ENCODE results near the gene NCOA1.
"Not testable (repeated sequence)": the region's sequence is repeated elsewhere in the genome, so short reads cannot be mapped to it uniquely, and the experiment has no call there.

Gene NCOA1

DNA sequence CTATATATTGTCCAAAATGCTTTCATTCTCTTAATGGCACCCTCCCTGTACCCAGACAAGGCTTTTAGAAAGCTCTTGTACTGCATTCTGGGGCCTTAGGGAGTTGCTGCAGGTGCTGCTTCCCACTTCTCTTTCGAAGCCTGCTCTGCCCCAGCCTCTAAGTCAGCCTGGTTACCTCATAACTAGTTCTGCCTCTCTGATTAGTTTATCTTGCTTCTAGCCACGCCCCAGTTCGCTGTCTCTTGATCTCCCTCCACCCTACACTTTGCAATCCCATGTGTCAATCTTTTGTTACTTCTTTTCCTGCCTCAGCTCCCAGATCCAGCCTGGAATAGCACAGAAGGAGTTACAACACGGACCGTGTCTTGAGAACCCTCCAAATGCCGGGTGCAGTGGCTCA lies 13.8 kb upstream of the NCOA1 start:
- TF ChIP-seq, protein P1, sequence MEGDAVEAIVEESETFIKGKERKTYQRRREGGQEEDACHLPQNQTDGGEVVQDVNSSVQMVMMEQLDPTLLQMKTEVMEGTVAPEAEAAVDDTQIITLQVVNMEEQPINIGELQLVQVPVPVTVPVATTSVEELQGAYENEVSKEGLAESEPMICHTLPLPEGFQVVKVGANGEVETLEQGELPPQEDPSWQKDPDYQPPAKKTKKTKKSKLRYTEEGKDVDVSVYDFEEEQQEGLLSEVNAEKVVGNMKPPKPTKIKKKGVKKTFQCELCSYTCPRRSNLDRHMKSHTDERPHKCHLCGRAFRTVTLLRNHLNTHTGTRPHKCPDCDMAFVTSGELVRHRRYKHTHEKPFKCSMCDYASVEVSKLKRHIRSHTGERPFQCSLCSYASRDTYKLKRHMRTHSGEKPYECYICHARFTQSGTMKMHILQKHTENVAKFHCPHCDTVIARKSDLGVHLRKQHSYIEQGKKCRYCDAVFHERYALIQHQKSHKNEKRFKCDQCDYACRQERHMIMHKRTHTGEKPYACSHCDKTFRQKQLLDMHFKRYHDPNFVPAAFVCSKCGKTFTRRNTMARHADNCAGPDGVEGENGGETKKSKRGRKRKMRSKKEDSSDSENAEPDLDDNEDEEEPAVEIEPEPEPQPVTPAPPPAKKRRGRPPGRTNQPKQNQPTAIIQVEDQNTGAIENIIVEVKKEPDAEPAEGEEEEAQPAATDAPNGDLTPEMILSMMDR (IDR thresholded peaks at IDR 0.05; ENCODE audit: low read depth, low read length, missing control alignments), result no peak
- no peak for DNase-seq (ENCODE audit: extremely low read depth, low read depth)
- no peak overlapping the region for H3K4me3 ChIP-seq (replicated peaks; ENCODE audit: low read depth, low read length)

DNA sequence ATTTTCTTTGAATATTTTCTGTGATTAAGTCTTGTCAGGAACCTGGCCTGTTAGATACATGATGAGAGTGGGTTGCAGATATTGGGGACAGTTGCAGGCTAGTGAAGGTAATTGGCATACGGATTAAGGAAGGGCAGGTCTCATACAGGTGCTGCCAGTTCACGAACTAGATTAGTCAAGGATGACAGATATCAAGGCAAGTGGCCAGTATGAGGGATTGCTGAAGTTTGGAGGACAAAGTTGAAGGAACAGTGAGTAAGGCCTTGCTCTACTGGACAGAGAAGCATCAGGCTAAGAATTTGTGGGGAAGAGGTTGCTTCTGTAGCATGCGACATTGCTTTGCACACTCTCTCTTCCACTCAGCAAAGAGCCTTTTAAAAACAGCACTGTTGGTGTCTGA lies 12.8 kb upstream of the NCOA1 start:
- TF ChIP-seq, protein P1 (IDR thresholded peaks at IDR 0.05; ENCODE audit: low read depth, low read length, missing control alignments), result no peak
- H3K4me3 ChIP-seq (replicated peaks; ENCODE audit: low read depth, low read length), result no peak overlapping the region
- DNase-seq (ENCODE audit: extremely low read depth, low read depth), result no peak

DNA sequence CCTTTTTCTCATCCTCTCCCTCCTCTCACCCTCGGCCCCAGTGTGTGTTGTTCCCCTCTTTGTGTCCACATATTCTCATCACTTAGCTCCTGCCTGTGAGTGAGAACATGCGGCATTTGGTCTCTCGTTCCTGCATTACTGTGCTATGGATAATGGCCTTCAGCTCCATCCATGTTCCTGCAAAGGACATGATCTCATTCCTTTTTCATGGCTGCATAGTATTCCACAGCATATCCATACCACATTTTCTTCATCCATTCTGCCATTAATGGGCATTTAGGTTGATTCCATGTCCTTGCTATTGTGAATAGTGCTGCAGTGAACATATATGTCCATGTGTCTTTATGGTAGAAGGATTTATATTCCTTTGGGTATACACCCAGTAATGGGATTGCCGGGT lies 10.8 kb upstream of the NCOA1 start:
- TF ChIP-seq, protein P1 (IDR thresholded peaks at IDR 0.05; ENCODE audit: low read depth, low read length, missing control alignments), result no peak
- DNase-seq (ENCODE audit: extremely low read depth, low read depth), result no peak
- no peak overlapping the region for H3K4me3 ChIP-seq (replicated peaks; ENCODE audit: low read depth, low read length)

DNA sequence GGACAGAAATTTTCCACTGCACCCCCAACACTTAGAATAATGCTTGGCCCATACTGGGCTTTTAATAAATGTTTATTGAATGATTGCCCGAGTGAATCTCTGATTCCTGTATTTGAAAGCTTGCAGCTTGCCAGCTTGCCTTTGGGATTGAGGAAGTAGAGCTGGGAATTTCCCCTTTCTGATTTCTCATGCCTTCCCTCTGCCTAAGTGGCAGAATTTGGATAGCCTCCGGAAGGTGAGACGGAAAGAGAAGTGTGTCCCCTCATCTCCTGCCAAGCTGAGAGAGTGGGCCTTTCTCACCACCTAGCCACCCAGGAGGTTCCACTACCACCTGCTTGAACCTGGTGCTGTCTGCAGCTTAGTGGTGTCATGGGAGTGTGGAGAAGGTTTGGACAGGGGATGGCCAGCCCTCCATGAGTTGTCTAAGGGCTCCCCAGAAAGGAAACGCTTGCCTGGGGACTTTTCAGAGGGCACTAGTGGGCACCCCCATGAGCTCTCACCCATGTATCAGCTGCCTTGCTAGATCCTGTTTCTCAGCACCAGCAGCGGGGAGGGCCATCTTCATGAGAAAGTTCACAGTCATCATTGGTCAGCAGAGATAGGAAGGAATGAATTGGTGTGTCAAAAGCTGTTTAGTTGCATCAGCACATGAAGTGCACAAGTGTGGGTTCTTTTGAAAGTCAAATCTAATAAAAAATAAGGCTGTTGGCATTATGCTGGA lies 8.6 kb upstream of the NCOA1 start:
- no peak for DNase-seq (ENCODE audit: extremely low read depth, low read depth)
- TF ChIP-seq, protein P1 (IDR thresholded peaks at IDR 0.05; ENCODE audit: low read depth, low read length, missing control alignments), result no peak
- no peak overlapping the region for H3K4me3 ChIP-seq (replicated peaks; ENCODE audit: low read depth, low read length)

DNA sequence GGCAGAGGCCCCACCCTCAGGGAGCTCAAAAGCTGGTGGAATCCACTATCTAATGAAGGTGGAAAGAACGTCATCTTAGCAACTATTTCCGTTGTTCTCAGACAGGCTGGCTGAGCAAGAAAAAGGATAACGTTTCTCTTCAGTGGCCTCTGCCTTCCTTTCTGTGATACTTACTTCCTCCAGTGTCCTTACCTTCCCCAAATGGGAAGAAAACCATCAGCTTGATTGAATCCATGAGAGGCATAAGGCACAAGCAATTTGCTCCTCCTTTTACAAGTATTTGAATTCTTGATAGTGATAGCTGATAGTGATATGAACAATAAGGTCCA lies 8.1 kb upstream of the NCOA1 start:
- no peak for DNase-seq (ENCODE audit: extremely low read depth, low read depth)
- TF ChIP-seq, protein P1 (IDR thresholded peaks at IDR 0.05; ENCODE audit: low read depth, low read length, missing control alignments), result no peak
- H3K4me3 ChIP-seq (replicated peaks; ENCODE audit: low read depth, low read length), result no peak overlapping the region

DNA sequence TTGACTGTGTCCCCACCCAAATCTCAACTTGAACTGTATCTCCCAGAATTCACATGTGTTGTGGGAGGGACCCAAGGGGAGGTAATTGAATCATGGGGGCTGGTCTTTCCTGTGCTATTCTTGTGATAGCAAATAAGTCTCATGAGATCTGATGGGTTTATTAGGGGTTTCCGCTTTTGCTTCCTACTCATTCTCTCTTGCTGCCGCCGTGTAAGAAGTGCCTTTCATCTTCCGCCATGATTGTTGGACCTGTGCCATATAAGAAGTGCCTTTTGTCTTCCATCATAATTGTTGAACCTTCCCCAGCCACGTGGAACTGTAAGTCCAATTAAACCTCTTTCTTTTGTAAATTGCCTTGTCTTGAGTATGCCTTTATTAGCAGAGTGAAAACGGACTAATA lies 6.4 kb upstream of the NCOA1 start:
- DNase-seq (ENCODE audit: extremely low read depth, low read depth); H3K4me3 ChIP-seq (replicated peaks; ENCODE audit: low read depth, low read length): not testable (repeated sequence)

DNA sequence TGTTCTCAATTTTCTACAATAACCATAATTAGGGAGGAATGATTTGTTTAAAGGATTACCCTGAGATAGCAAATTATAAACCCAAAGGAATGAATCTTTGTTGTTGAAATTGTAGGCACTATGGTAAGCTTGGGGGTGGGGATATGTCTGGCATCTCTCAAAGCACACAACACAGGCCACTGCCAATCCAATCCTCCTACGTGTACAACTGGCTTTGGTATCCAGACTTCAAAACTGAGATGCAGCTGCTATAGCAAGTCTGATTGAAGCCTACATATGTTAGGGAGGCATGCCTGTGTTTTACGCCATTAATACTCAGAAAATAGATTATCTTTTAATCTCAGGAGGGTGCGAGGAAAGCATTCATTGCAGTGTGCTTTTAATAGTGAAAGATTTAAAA lies 5.9 kb upstream of the NCOA1 start:
- H3K4me3 ChIP-seq (replicated peaks; ENCODE audit: low read depth, low read length), result no peak overlapping the region
- DNase-seq (ENCODE audit: extremely low read depth, low read depth), result no peak
- TF ChIP-seq, protein P1 (IDR thresholded peaks at IDR 0.05; ENCODE audit: low read depth, low read length, missing control alignments), result no peak
